ENCODE results near the gene KIF2C. TPM values are rescaled to one million over a fixed set of nuclear protein-coding genes. Genes with fewer than 3 reads are reported as not detected.
"Not testable (repeated sequence)": the region's sequence is repeated elsewhere in the genome, so short reads cannot be mapped to it uniquely, and the experiment has no call there.

The KIF2C gene
- total RNA-seq, 1 donor from 2014 or later = 0.79 TPM

- FAIRE-seq (no peak), DNase-seq (ENCODE audit: low read depth) (peak; percentile 14)
- no peaks in the 10 kb centered on the region for H3K36me3 ChIP-seq (ENCODE audit: control insufficient read depth, insufficient read depth, low read length)
- no peak for TF ChIP-seq CTCF (IDR thresholded peaks at IDR 0.05; ENCODE audit: insufficient read depth, low read length, severe bottlenecking)
- H3K27me3 ChIP-seq (ENCODE audit: control insufficient read depth, insufficient read depth, low read length) = no peaks in the 10 kb centered on the region
- H3K4me3 ChIP-seq (ENCODE audit: low read depth, low read length) = peak overlapping the region; percentile 46
Observed at GRCh38 chr1:44740179-44740617, 561 bp downstream of the KIF2C start.

- no peak for DNase-seq (ENCODE audit: low read depth)
- H3K36me3 ChIP-seq (ENCODE audit: control insufficient read depth, insufficient read depth, low read length) = no peaks in the 10 kb centered on the region
- no peaks in the 10 kb centered on the region for H3K27me3 ChIP-seq (ENCODE audit: control insufficient read depth, insufficient read depth, low read length)
- no peak for TF ChIP-seq CTCF (IDR thresholded peaks at IDR 0.05; ENCODE audit: insufficient read depth, low read length, severe bottlenecking)
- FAIRE-seq = no peak
- H3K4me3 ChIP-seq (ENCODE audit: low read depth, low read length) = no peak overlapping the region
Observed at GRCh38 chr1:44743211-44743610, 3.6 kb downstream of the KIF2C start.

- peaks cover 2% of the 10 kb centered on the region for H3K36me3 ChIP-seq (ENCODE audit: control insufficient read depth, insufficient read depth, low read length)
- no peak overlapping the region for H3K4me3 ChIP-seq (ENCODE audit: low read depth, low read length)
- no peak for TF ChIP-seq CTCF (IDR thresholded peaks at IDR 0.05; ENCODE audit: insufficient read depth, low read length, severe bottlenecking)
- no peaks in the 10 kb centered on the region for H3K27me3 ChIP-seq (ENCODE audit: control insufficient read depth, insufficient read depth, low read length)
- FAIRE-seq (no peak), DNase-seq (ENCODE audit: low read depth) (no peak)
Observed at GRCh38 chr1:44747878-44748277, 8.2 kb downstream of the KIF2C start.

DNA sequence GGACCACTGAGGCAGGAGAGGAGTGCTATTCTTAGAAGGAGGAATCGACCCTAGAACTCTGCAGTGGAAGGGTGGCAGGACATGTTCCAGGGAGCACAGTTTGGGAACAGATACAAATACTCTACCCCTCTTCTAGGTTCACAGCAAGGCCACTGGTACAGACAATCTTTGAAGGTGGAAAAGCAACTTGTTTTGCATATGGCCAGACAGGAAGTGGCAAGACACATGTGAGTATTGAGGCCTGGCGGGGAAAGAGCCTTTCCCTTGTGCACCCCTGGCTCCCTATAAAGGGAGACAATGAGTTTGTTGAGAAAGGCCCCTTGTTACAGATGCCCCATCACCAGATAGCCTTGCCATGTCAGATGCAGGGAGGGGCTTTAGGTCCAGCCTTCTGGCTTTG is 17.8 kb downstream of the KIF2C start:
- no peak for TF ChIP-seq CTCF (IDR thresholded peaks at IDR 0.05; ENCODE audit: insufficient read depth, low read length, severe bottlenecking)
- Histone ChIP-seq H3K27me3 (ENCODE audit: control insufficient read depth, insufficient read depth, low read length) (no peaks in the 10 kb centered on the region), H3K36me3 (ENCODE audit: control insufficient read depth, insufficient read depth, low read length) (peaks cover 22% of the 10 kb centered on the region), H3K4me3 (ENCODE audit: low read depth, low read length) (no peak overlapping the region)
- no peak for FAIRE-seq
- no peak for DNase-seq (ENCODE audit: low read depth)

DNA sequence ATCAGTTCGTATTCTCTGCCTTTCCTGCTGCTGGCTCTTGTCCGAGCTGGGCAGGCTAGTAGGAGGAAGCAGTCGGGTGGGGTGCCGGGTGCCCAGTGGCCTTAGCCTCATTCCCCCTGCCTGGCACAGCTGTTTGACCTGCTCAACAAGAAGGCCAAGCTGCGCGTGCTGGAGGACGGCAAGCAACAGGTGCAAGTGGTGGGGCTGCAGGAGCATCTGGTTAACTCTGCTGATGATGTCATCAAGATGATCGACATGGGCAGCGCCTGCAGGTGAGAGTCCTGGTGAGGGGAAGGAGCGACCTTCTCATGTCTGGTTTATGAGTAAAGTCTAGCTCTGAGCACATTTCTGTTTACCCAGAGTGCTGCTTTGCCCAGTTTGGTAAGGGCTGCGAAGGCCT is 19.4 kb downstream of the KIF2C start:
- no peak overlapping the region for H3K4me3 ChIP-seq (ENCODE audit: low read depth, low read length)
- no peak for DNase-seq (ENCODE audit: low read depth)
- FAIRE-seq = no peak
- peaks cover 20% of the 10 kb centered on the region for H3K36me3 ChIP-seq (ENCODE audit: control insufficient read depth, insufficient read depth, low read length)
- no peak for TF ChIP-seq CTCF (IDR thresholded peaks at IDR 0.05; ENCODE audit: insufficient read depth, low read length, severe bottlenecking)
- H3K27me3 ChIP-seq (ENCODE audit: control insufficient read depth, insufficient read depth, low read length) = no peaks in the 10 kb centered on the region

- H3K27me3 ChIP-seq (ENCODE audit: control insufficient read depth, insufficient read depth, low read length) = no peaks in the 10 kb centered on the region
- FAIRE-seq = no peak
- DNase-seq (ENCODE audit: low read depth) = no peak
- no peak for TF ChIP-seq CTCF (IDR thresholded peaks at IDR 0.05; ENCODE audit: insufficient read depth, low read length, severe bottlenecking)
- H3K4me3 ChIP-seq (ENCODE audit: low read depth, low read length) = no peak overlapping the region
- H3K36me3 ChIP-seq (ENCODE audit: control insufficient read depth, insufficient read depth, low read length) = peaks cover 15% of the 10 kb centered on the region
Observed at GRCh38 chr1:44760876-44761275, 21.2 kb downstream of the KIF2C start.

DNA sequence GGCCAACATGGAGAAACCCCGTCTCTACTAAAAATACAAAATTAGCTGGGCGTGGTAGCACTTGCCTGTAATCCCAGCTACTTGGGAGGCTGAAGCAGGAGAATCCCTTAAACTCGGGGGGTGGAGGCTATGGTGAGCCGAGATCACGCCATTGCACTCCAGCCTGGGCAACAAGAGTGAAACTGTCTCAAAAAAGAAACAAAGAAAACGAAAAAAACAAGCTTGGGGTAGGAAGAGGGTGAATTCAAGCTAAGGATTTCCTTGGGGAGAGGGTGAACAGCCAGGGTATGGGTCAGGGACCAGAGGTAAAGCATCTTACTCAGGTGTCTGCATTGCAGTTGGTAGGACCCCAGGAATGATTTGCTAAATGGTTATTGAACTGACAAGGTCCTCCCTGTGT is 26.8 kb downstream of the KIF2C start:
- not testable (repeated sequence) for DNase-seq (ENCODE audit: low read depth); H3K36me3 ChIP-seq (ENCODE audit: control insufficient read depth, insufficient read depth, low read length); FAIRE-seq; H3K4me3 ChIP-seq (ENCODE audit: low read depth, low read length); H3K27me3 ChIP-seq (ENCODE audit: control insufficient read depth, insufficient read depth, low read length)

Data from bronchial epithelial cell (primary cell).